Frontal cortex (tissue), 4 donors: ENCODE measurements around the gene KIAA1755. TPM values are rescaled to one million over a fixed set of nuclear protein-coding genes. Genes with fewer than 3 reads are reported as not detected.

Experiments used
- DNase-seq, 2 donors: peaks; one replicate each; pipeline ENCODE4 v3.0.0; 2012; ENCODE audit warnings: low spot score in 2 of 2
- FAIRE-seq: peaks from 2 replicates; lab custom pipeline; 2012; peaks lifted over from hg19 to GRCh38; lab: Jason Lieb, UNC
- total RNA-seq: library from RNA; depleted of rRNA; stranded (reverse); fragments of >200 nt; gene quantifications from one replicate; pipeline ENCODE4 v1.2.3, GENCODE V29; 2014
- donor health status: control.
- donor health status: control.
- donor health status: control.

The KIAA1755 gene
- total RNA-seq, 1 donor from 2014 or later, result 1.2 TPM

DNA sequence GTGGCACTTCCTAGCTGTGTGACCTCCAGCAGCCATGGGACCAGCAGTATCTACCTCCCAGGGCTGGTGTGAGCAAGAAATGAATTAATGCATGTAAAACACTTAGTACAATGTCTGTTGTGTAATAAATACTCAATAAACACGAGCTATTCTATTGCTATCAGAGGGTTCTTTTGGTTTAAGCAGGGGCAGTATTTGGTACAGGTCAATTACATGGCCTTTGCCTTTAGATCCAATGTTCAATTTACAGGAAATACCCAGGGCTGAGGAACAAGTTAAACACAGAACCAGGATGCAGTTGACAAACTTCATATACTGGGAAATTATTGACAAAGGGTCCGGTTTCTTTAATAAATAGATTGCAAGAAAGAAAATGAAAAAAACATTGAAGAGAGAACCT is 98.4 kb downstream of the KIAA1755 start:
- DNase-seq (no peak), FAIRE-seq (no peak)

DNA sequence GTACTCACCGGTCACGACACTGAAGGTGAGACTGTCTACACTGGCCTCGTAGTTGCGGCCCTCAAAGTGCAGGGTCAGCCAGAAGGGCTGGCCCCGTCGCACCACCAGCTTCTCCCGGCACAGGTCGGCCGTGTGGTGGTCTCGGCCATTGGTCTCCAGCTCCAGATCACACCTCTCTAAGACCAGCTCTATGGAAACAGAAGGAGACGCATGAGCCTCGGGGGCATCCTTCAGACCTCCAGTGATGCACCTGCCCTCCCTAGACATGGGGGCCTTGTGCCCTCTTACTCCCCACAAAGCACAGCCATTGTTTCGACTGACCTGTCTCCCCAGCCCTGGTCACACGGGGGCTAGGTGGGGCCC is 99.1 kb downstream of the KIAA1755 start:
- DNase-seq, result no peak
- FAIRE-seq, result no peak

Other genes starting within 250 kb of the KIAA1755 start
- gene TTI1, start 227.3 kb downstream of the KIAA1755 start, total RNA-seq, result 25.7 TPM
- gene RPRD1B, start 227.0 kb downstream of the KIAA1755 start, total RNA-seq, result 39.1 TPM
- gene TGM2, start 95.5 kb downstream of the KIAA1755 start, total RNA-seq, result 3.3 TPM
- under 0.01 TPM for gene BPI, start 43.4 kb upstream of the KIAA1755 start, total RNA-seq
- gene LBP, start 85.7 kb upstream of the KIAA1755 start, total RNA-seq, result not detected
- 4.5 TPM for gene SNHG17, start 174.6 kb upstream of the KIAA1755 start, total RNA-seq
- 35.5 TPM for gene RALGAPB, start 212.1 kb upstream of the KIAA1755 start, total RNA-seq